ENCODE data around the gene EVI5L. TPM values are rescaled to one million over a fixed set of nuclear protein-coding genes. Genes with fewer than 3 reads are reported as not detected.

Gene EVI5L
- total RNA-seq, 4 donors from 2014 or later, result 14.4 to 30.3 (median 17.7) TPM

GRCh38 chr19:7851623-7852500 is 21.8 kb downstream of the EVI5L start:
- peak overlapping the region in 1 of 4 donors; percentile 67 for H3K27ac ChIP-seq
- peaks cover 0 to 9% (median 0%) of the 10 kb centered on the region in 4 donors for H3K4me1 ChIP-seq
- no peak overlapping the region for H3K4me3 ChIP-seq
- TF ChIP-seq CTCF (IDR thresholded peaks at IDR 0.05) (no peak), EP300 (IDR thresholded peaks at IDR 0.05) (peak in 1 of 2 donors; percentile 35), POLR2A (IDR thresholded peaks at IDR 0.05) (no peak)
- no peaks in the 10 kb centered on the region for H3K9me3 ChIP-seq
- WGBS, 2 donors, result 55 to 64% methylated on average over 22 of the region's 26 CpGs
- peaks cover 0 to 58% (median 0%) of the 10 kb centered on the region in 3 donors for H3K36me3 ChIP-seq
- H3K27me3 ChIP-seq, result no peaks in the 10 kb centered on the region
- DNase-seq (ENCODE audit: low spot score in 2 of 2), result no peak

- Histone ChIP-seq H3K36me3 (peaks cover 0 to 59% (median 0%) of the 10 kb centered on the region in 3 donors), H3K4me1 (peaks cover 0 to 9% (median 0%) of the 10 kb centered on the region in 4 donors), H3K27ac (peak overlapping the region in 1 of 4 donors; percentile 67), H3K9me3 (no peaks in the 10 kb centered on the region), H3K4me3 (no peak overlapping the region), H3K27me3 (no peaks in the 10 kb centered on the region)
- TF ChIP-seq CTCF (IDR thresholded peaks at IDR 0.05), result peak; percentile 65 to 82 (median 81)
- TF ChIP-seq POLR2A (IDR thresholded peaks at IDR 0.05), result no peak
- no peak for TF ChIP-seq EP300 (IDR thresholded peaks at IDR 0.05)
- DNase-seq (ENCODE audit: low spot score in 2 of 2), result peak in 1 of 2 donors; percentile 36
- WGBS, 2 donors, result 30 to 32% methylated on average over 42 to 43 of the region's 45 CpGs
Measured at GRCh38 chr19:7852851-7853769, 23.1 kb downstream of the EVI5L start.

GRCh38 chr19:7853770-7854128 is 23.7 kb downstream of the EVI5L start:
- Histone ChIP-seq H3K27me3 (no peaks in the 10 kb centered on the region), H3K27ac (no peak overlapping the region), H3K4me1 (peaks cover 0 to 9% (median 0%) of the 10 kb centered on the region in 4 donors), H3K36me3 (peaks cover 0 to 63% (median 0%) of the 10 kb centered on the region in 3 donors), H3K9me3 (no peaks in the 10 kb centered on the region), H3K4me3 (no peak overlapping the region)
- TF ChIP-seq POLR2A (IDR thresholded peaks at IDR 0.05), result no peak
- no peak for TF ChIP-seq EP300 (IDR thresholded peaks at IDR 0.05)
- no peak for TF ChIP-seq CTCF (IDR thresholded peaks at IDR 0.05)
- DNase-seq (ENCODE audit: low spot score in 2 of 2), result no peak
- 82 to 84% methylated on average over 12 of the region's 12 CpGs for WGBS, 2 donors

- Histone ChIP-seq H3K9me3 (no peaks in the 10 kb centered on the region), H3K4me3 (no peak overlapping the region), H3K36me3 (peaks cover 0 to 62% (median 0%) of the 10 kb centered on the region in 3 donors), H3K27me3 (no peaks in the 10 kb centered on the region), H3K4me1 (peaks cover 0 to 9% (median 0%) of the 10 kb centered on the region in 4 donors), H3K27ac (no peak overlapping the region)
- DNase-seq (ENCODE audit: low spot score in 2 of 2), result no peak
- WGBS, 2 donors, result 82 to 86% methylated on average over 26 of the region's 26 CpGs
- TF ChIP-seq CTCF (IDR thresholded peaks at IDR 0.05) (no peak), POLR2A (IDR thresholded peaks at IDR 0.05) (no peak), EP300 (IDR thresholded peaks at IDR 0.05) (no peak)
Measured at GRCh38 chr19:7855426-7856108, 25.5 kb downstream of the EVI5L start.

All from tibial nerve (tissue), 4 donors.